ENCODE measurements around the gene CYP27B1. TPM values are rescaled to one million over a fixed set of nuclear protein-coding genes. Genes with fewer than 3 reads are reported as not detected.

The CYP27B1 gene
- total and polyA plus RNA-seq, 5 donors from 2014 or later, result 0.14 to 0.26 TPM; not detected in 3

DNA sequence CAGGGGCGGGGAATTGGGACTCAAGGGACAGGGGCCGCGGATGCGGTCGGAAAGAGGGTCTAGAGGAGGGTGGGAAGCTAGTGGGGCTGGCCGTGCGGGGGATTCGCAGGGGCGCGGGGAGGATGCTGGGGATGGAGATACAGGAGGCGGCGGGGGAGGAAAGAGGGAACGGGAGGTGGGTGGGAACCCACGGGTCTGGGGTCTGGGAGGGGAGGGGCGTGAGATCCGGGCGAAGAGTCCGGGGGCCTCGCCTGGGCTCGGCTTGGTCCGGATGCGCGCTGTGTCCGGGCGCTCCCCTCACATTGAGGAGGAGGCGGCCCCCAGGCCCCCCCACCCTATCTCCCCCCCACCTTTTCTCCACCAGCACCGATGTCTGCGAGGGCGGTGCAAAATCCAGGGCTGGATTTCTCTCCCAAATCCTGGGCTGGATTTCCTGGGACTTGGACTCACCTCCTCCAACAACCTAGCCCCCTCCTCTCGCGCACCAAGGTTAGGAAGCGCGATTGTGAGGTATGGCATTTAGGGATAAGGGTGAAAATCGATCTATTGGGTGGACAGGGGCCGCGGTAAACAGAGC, 28.1 kb downstream of the CYP27B1 start, which contains the start of gene AGAP2:
Gene AGAP2, minus strand, starts transcription at position 82 of the 577 bp plus-strand sequence. CDS start 496 bp downstream, outside the sequence.
- Histone ChIP-seq H3K36me3 (ENCODE audit: control insufficient read depth, insufficient read depth, low read length) (peaks cover 27% of the 10 kb centered on the region), H3K4me1 (ENCODE audit: control insufficient read depth, insufficient read depth, low read length, poor library complexity, severe bottlenecking) (peaks cover 48% of the 10 kb centered on the region), H3K27ac (ENCODE audit: insufficient read depth, low read length, poor library complexity, severe bottlenecking) (peak within 1 kb of the TSS; percentile 88), H3K4me3 (ENCODE audit: low read depth, low read length) (peak within 1 kb of the TSS; percentile 42), H3K27me3 (ENCODE audit: control insufficient read depth, insufficient read depth, low read length) (no peaks in the 10 kb centered on the region), H3K9me3 (ENCODE audit: control insufficient read depth in 2 of 2, low read length in 2 of 2) (no peaks in the 10 kb centered on the region)
- Mint-ChIP-seq H3K4me3 (peak within 1 kb of the TSS; percentile 58 to 91 (median 82)), H3K36me3 (peaks cover 20% of the 10 kb centered on the region), H3K27ac (peak within 1 kb of the TSS; percentile 29 to 78 (median 72)), H3K4me1 (peaks cover 0 to 54% (median 31%) of the 10 kb centered on the region in 4 donors), H3K9me3 (peaks cover 0 to 2% (median 0%) of the 10 kb centered on the region in 7 donors), H3K27me3 (no peaks in the 10 kb centered on the region)
- ATAC-seq (ENCODE audit: low read depth in 2 of 2), result no peak
- no peak for DNase-seq

GRCh38 chr12:57737467-57738460, 29.1 kb downstream of the CYP27B1 start:
- Histone ChIP-seq H3K4me1 (ENCODE audit: control insufficient read depth, insufficient read depth, low read length, poor library complexity, severe bottlenecking) (peaks cover 42% of the 10 kb centered on the region), H3K36me3 (ENCODE audit: control insufficient read depth, insufficient read depth, low read length) (peaks cover 37% of the 10 kb centered on the region), H3K9me3 (ENCODE audit: control insufficient read depth in 2 of 2, low read length in 2 of 2) (no peaks in the 10 kb centered on the region), H3K27ac (ENCODE audit: insufficient read depth, low read length, poor library complexity, severe bottlenecking) (no peak overlapping the region), H3K4me3 (ENCODE audit: low read depth, low read length) (no peak overlapping the region), H3K27me3 (ENCODE audit: control insufficient read depth, insufficient read depth, low read length) (no peaks in the 10 kb centered on the region)
- Mint-ChIP-seq H3K4me3 (no peak overlapping the region), H3K4me1 (peaks cover 0 to 53% (median 31%) of the 10 kb centered on the region in 4 donors), H3K36me3 (peaks cover 27% of the 10 kb centered on the region), H3K27me3 (no peaks in the 10 kb centered on the region), H3K27ac (no peak overlapping the region), H3K9me3 (peaks cover 0 to 2% (median 0%) of the 10 kb centered on the region in 7 donors)
- ATAC-seq (ENCODE audit: low read depth in 2 of 2) (no peak), DNase-seq (no peak)

DNA sequence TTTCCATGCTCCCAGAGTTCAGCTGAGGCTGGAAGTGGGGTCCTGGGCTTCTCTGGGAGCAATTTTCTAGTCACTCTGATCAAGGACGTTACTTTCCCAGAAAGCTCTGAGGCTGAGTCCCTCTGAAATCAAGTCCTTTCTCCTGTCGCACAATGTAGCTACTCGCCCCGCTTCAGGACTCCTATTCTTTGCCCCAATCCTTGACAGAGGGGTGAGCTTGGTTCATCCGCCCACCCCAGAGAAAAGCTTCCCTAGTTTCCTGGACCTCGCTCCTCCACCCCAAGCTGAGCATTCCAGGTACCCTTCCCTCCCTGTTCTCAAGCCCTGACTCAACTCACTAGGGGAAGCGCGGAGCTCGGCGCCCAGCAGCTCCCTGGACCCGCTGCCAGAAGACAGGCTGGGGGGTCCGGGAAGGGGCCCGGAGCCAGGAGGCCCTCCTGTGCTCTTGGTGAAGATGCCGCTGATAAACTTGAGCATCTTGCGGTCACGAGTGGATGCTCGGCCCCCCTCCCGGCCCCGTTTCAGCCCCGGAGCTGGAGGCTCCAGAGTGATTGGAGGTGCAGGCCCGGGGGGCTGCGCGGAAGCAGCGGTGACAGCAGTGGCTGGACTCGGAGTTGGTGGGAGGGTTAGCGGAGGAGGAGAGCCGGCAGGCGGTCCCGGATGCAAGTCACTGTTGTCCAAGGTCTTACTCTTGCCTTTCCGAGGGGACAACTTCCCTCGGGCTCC, 30.0 kb downstream of the CYP27B1 start:
- peak overlapping the region in 3 of 4 donors; percentile 29 to 59 (median 32) for H3K4me3 Mint-ChIP-seq
- peaks cover 0 to 46% (median 29%) of the 10 kb centered on the region in 4 donors for H3K4me1 Mint-ChIP-seq
- peak overlapping the region in 2 of 3 donors; percentile 23 to 51 for H3K27ac Mint-ChIP-seq
- H3K36me3 Mint-ChIP-seq, result peaks cover 35% of the 10 kb centered on the region
- H3K9me3 Mint-ChIP-seq, result peaks cover 0 to 2% (median 0%) of the 10 kb centered on the region in 7 donors
- H3K27ac ChIP-seq (ENCODE audit: insufficient read depth, low read length, poor library complexity, severe bottlenecking), result no peak overlapping the region
- H3K4me3 ChIP-seq (ENCODE audit: low read depth, low read length), result no peak overlapping the region
- H3K27me3 Mint-ChIP-seq, result no peaks in the 10 kb centered on the region
- H3K27me3 ChIP-seq (ENCODE audit: control insufficient read depth, insufficient read depth, low read length), result no peaks in the 10 kb centered on the region
- H3K36me3 ChIP-seq (ENCODE audit: control insufficient read depth, insufficient read depth, low read length), result peaks cover 46% of the 10 kb centered on the region
- no peak for DNase-seq
- ATAC-seq (ENCODE audit: low read depth in 2 of 2), result no peak
- H3K9me3 ChIP-seq (ENCODE audit: control insufficient read depth in 2 of 2, low read length in 2 of 2), result no peaks in the 10 kb centered on the region
- peaks cover 34% of the 10 kb centered on the region for H3K4me1 ChIP-seq (ENCODE audit: control insufficient read depth, insufficient read depth, low read length, poor library complexity, severe bottlenecking)

DNA sequence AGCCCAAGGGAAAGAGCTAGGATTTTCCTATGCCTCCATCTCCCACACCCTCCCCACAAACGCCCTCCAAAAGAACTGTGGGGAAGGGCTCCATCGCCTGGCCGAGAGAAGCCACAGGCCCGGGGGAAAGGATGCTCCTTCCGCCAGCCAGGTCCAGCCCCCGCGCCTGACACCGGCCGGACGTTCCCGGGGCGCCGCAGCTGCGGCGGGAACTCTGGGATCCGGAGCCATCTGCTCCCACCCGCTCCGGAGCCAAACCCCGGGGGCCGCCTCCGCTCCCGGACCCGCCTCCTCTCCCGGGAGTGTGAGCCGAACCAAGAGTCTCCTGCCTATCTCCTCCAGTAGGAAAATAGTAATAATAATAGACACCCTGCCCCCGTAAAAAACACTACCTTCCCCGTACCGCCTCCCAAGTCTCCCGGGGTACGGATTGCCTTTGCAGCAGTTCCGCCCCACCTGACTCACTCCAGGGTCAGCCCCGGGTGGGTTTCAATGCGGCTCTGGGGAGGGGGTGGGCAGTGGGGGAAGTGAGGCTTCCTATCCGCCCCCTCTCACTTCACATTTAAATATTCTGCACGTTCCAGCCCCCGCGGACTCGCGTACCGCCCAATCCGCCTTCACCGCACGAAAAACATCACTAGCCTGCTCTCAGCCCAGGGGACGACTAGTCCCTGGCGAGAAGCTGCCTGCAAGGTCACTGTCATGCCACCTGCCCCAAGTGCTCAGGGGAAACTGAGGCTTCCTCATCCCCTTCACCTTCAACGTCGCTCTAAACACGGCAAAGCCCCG, 30.7 kb downstream of the CYP27B1 start:
- no peak overlapping the region for H3K4me3 ChIP-seq (ENCODE audit: low read depth, low read length)
- no peak overlapping the region for H3K27ac ChIP-seq (ENCODE audit: insufficient read depth, low read length, poor library complexity, severe bottlenecking)
- Mint-ChIP-seq H3K4me1 (peaks cover 0 to 38% (median 25%) of the 10 kb centered on the region in 4 donors), H3K36me3 (peaks cover 40% of the 10 kb centered on the region), H3K9me3 (peaks cover 0 to 2% (median 0%) of the 10 kb centered on the region in 7 donors), H3K27ac (peak overlapping the region in 1 of 3 donors; percentile 51), H3K4me3 (peak overlapping the region in 1 of 4 donors; percentile 59), H3K27me3 (no peaks in the 10 kb centered on the region)
- no peaks in the 10 kb centered on the region for H3K9me3 ChIP-seq (ENCODE audit: control insufficient read depth in 2 of 2, low read length in 2 of 2)
- peaks cover 53% of the 10 kb centered on the region for H3K36me3 ChIP-seq (ENCODE audit: control insufficient read depth, insufficient read depth, low read length)
- no peaks in the 10 kb centered on the region for H3K27me3 ChIP-seq (ENCODE audit: control insufficient read depth, insufficient read depth, low read length)
- DNase-seq, result no peak
- no peak for ATAC-seq (ENCODE audit: low read depth in 2 of 2)
- peaks cover 26% of the 10 kb centered on the region for H3K4me1 ChIP-seq (ENCODE audit: control insufficient read depth, insufficient read depth, low read length, poor library complexity, severe bottlenecking)

- peaks cover 40% of the 10 kb centered on the region for H3K36me3 Mint-ChIP-seq
- Histone ChIP-seq H3K27me3 (ENCODE audit: control insufficient read depth, insufficient read depth, low read length) (no peaks in the 10 kb centered on the region), H3K4me1 (ENCODE audit: control insufficient read depth, insufficient read depth, low read length, poor library complexity, severe bottlenecking) (peaks cover 19% of the 10 kb centered on the region), H3K27ac (ENCODE audit: insufficient read depth, low read length, poor library complexity, severe bottlenecking) (peak overlapping the region; percentile 23), H3K36me3 (ENCODE audit: control insufficient read depth, insufficient read depth, low read length) (peaks cover 62% of the 10 kb centered on the region), H3K9me3 (ENCODE audit: control insufficient read depth in 2 of 2, low read length in 2 of 2) (no peaks in the 10 kb centered on the region), H3K4me3 (ENCODE audit: low read depth, low read length) (no peak overlapping the region)
- no peaks in the 10 kb centered on the region for H3K9me3 Mint-ChIP-seq
- ATAC-seq (ENCODE audit: low read depth in 2 of 2) (no peak), DNase-seq (no peak)
- no peaks in the 10 kb centered on the region for H3K27me3 Mint-ChIP-seq
- peak overlapping the region; percentile 55 to 68 (median 67) for H3K27ac Mint-ChIP-seq
- H3K4me3 Mint-ChIP-seq, result peak overlapping the region in 2 of 4 donors; percentile 68 to 81
- peaks cover 0 to 31% (median 18%) of the 10 kb centered on the region in 4 donors for H3K4me1 Mint-ChIP-seq
Observed at GRCh38 chr12:57735198-57735855, 31.6 kb downstream of the CYP27B1 start.

DNA sequence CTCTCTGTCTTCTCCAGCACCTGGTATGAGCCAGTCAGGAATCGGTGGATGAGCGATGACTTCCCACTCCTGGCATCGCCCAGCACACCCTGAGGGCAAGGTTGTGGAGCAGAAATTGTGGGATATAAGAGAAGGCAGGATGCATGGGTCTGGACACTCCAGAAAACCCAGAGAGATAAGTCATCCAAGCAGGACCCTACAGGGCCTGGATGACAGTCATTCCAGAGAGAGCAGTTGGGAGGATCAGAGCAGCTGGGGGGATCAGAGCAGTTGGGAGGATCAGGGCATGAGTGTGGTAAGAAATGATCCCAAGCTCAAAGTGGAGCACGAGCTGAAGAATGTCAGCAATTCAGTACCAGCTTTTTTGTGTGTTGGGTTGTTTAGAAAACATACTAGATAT, 32.3 kb downstream of the CYP27B1 start:
- no peak for ATAC-seq (ENCODE audit: low read depth in 2 of 2)
- Mint-ChIP-seq H3K4me3 (peak overlapping the region in 2 of 4 donors; percentile 81 to 86), H3K9me3 (no peaks in the 10 kb centered on the region), H3K4me1 (peaks cover 0 to 25% (median 17%) of the 10 kb centered on the region in 4 donors), H3K27ac (peak overlapping the region; percentile 55 to 89 (median 67)), H3K27me3 (no peaks in the 10 kb centered on the region), H3K36me3 (peaks cover 44% of the 10 kb centered on the region)
- DNase-seq, result no peak
- Histone ChIP-seq H3K9me3 (ENCODE audit: control insufficient read depth in 2 of 2, low read length in 2 of 2) (no peaks in the 10 kb centered on the region), H3K36me3 (ENCODE audit: control insufficient read depth, insufficient read depth, low read length) (peaks cover 68% of the 10 kb centered on the region), H3K27me3 (ENCODE audit: control insufficient read depth, insufficient read depth, low read length) (no peaks in the 10 kb centered on the region), H3K27ac (ENCODE audit: insufficient read depth, low read length, poor library complexity, severe bottlenecking) (peak overlapping the region; percentile 37), H3K4me3 (ENCODE audit: low read depth, low read length) (no peak overlapping the region), H3K4me1 (ENCODE audit: control insufficient read depth, insufficient read depth, low read length, poor library complexity, severe bottlenecking) (peaks cover 12% of the 10 kb centered on the region)

All from CD4-positive, CD25-positive, alpha-beta regulatory T cell (primary cell).